Measurements from ENCODE around the gene NTM.

The NTM gene

DNA sequence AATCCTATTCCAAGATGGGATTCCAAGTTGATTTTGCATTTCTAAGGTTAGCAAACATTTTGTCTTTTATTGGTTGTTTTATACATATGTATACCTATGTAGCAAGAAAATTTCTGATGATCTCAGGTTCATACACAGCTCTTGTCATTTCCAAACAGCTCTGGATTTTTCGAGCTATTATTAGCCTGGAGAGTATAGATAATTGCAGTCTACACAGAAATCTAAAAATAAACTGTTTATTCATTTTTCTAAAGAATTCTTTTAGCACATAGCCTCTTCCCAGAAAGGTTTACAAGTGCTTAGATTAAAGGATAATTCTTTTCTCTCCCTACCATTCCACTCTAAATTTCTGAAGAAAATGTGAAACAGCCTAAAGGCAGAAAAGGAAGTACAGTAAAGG, 705.0 kb downstream of the NTM start:
- DNase-seq (ENCODE audit: low spot score): no peak

DNA sequence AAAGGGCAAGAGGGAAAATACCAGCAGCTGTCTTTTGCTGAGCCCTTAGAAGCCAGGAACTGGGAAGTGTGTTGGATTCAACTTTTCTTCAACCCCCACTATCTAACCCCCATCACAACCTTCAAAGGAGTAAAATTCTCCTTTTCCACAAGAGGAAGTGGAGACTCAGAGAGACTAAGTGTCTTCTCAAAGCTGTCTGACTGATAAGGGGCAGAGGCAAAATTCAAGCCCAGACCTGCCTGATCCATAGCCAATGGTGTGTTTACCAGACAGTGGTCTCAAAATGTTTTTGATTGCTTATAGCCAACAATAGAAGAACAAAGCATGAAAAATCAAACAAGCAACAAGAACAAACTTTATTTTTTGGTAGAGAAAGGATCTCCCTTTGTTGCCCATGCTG, 707.0 kb downstream of the NTM start:
- DNase-seq (ENCODE audit: low spot score): no peak

DNA sequence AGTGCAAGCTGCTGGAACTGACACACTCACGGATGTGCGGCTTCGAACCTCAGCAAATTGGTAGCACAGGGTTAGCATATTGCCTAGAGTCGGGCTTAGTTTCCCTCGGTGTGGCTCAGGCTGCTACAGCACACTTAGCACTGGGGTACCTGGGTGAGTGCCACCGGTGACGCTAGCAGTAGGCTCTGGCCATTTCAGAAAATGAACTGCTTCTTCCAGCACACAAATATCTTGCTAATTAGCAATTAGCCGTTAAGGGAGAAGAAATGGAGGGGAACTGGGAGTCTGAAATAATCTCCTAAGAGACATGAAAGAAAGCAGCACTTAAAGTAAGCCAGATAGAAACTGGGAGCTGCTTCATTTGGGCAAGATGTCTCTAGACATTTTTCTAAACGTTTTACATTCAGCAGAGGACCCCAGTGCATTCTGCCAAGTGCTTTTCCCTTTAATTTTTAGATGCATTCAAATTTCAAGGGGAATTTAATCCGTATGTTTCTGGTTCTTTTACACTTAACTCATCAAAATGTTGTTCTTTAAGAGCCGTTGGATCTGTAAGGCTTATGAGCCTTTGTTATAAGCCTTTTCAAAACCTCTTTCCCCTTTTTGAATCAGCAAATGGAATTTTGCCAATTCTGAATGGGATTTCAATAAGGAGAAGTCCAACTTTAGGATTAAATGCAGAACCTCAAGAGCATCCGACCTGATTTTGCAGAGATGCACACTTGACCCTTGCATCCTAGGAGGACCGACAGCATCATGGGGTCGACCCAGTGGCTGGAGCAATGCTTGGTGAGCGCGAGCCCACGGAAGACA, 708.1 kb downstream of the NTM start:
- DNase-seq (ENCODE audit: low spot score): no peak

DNA sequence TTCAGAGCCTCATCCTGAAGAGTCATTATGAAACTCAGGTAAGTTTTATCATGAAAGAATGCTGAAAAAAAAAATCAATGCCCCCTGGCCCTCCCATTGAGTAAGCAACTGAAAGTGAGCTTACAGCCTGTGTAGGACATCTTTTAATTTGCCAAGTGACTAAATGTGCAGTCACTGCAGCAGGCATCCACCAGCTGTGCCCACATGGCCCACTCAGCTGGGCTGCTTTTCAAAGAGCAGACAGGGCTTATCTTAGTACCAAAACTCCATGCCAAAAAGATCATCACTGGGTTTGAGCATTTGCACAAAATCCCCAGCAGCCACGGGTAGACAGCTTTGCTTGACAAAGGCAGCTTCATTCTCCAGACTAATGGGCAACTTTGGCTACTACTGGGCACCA, 709.7 kb downstream of the NTM start:
- no peak for DNase-seq (ENCODE audit: low spot score)

DNA sequence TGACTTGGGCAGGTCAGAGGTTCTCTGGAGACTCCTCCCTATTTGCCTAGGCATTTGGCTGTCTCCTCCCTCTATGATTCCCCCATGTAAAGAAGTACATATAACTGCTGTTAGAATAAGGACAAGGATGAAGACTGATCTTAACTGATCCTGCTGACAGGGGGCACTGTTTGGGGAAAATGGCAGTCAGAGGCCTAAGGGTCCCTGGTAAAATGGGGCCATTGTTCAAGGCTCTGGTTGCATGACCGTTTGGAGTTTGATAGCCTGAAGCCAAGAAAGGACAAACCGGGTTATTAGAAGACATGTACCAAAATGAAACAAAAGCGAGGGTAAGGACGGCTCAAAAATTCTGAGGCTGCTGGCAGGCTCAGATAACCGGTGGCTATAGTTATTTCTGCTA, 712.2 kb downstream of the NTM start:
- DNase-seq (ENCODE audit: low spot score): no peak

DNA sequence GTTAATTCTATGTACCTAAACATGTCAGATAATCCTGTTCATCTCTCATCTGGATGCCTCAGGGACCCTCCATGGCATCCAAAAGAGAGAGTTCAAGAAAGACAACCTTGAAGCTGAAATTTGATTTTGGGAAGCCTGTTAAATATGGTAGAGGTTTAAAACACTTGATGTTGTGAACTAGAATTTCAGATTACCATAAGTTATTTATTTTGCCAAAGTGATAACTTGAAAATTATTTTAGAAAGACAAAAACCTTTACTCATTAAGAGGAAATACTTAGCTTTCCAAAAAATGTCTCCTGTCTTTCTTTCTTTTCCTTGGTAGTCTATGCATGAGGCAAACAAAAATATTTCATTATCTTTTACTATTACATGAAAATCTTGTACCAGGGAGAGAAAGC, 714.0 kb downstream of the NTM start:
- no peak for DNase-seq (ENCODE audit: low spot score)

DNA sequence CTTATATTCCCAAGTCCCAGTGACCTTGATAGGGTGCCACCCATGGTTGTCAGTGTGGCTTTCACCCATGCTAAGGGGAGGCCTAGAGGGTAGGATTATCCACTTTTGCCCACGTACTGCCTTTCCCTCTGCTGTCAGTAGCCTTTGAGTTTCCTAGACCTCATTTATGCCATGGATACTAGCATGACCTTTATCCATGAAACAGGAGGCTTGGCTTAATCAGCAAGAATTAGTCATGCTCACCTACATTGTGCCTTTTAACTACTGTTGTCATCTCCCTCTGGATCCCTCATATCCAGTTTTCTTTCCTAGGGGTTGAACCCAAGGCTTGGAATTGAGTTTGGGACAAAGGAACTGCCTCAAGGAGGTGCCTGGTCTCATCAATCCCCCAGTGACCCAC, 716.7 kb downstream of the NTM start:
- no peak for DNase-seq (ENCODE audit: low spot score)

DNA sequence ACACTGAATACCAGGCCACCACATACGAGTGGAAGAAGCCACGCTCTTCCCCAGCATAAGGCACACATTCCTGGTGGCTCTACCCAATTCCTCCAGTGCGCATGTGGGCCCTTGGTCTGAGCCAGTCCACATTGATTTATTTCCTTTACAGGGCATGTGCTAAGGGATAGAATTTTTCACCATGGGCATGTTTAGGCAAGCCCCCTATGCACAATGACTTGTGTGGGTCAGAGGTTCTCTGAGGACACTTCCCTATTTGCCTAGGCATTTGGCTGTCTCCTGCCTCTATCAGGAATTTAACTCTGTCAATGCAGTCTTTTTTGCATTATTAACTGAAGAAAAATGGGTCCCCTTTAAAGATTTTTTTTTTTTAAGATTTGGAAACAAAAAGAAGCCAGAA, 718.1 kb downstream of the NTM start:
- DNase-seq (ENCODE audit: low spot score): no peak

DNA sequence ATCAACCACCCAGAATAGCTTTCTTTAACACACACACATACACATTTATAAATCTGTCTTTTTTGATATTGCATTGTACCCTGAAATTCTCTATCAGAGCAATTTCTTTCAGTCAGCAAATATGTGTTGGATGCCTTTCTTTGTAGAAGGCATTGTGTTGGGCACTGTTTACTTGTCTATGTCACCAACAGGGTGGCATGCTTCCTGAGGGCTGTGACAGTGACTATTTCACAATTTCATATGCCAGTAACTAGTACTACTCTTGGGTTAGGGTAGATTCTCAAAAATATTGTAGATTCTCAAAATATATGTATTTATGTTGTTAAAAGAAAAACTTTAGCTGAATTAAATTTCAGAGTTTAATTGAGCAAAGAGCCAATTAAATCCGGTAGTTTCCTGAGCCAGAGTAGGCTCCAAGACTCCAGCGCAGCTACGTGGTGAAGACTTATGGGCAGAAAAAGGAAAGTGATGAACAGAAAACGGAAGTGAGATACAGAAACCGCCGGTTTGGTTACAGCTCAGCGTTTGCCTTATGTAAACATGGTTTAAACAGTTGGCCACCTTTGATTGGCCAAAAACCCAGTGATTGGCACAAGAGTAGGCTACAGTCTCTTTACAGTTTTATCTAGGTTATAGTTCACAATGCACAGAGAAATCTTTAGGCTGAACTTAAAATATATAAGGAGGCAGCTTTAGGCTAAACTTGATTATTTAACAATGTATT, 723.3 kb downstream of the NTM start:
- DNase-seq (ENCODE audit: low spot score): no peak

DNA sequence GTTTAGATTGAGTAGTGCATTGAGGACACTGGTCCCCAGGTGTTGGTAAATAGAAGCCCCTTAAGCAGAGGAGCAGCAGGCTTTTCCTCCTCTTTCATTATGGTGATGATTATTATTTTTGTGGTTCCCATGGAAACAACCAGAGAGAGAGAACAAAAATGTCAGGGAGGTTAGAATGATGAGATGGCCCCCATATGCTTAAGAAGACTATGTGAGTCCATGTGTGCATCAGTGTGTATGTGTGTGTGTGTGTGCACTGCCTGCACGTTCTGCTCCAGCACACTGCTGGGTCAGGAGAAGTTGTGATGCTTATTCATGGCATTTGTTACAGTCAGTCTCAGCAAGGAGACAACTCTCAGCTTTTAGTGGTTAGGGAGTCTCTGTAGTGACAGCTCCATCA, 724.2 kb downstream of the NTM start:
- DNase-seq (ENCODE audit: low spot score): no peak

- no peak for DNase-seq (ENCODE audit: low spot score)
These were observed 725.1 kb downstream of the NTM start for GRCh38 chr11:132095230-132096131.

DNA sequence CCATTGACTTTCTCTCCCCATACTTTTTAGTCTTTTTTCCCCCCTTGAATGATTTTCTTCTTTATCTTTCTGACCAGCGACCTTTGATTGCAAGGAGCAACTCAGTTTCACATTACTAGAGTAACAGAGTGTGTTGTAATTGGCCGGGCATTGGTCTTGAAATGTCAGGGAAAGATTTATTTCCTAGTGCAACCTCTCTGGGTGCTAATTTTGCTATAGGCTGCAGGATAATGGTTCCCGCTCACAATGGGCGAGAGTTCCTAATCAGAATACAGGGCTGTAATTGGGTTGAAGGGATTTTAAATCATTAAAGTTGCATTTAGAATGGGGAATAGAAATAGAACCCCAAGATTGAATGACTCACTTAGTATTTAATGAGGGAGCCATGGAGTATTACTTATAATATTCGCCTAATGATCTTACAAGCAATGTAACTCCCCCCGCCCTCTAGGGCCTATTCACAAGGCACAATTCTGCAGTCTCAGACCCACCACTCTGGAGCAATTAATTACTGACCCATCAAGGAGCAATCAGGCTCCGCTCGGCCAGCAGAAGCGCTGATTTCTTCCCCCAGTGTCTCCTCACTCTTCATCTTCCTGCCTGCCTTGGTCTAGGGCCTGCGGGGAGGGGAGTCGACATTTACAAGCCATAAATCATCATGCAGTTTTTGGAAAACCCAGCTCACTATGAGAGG, 725.9 kb downstream of the NTM start:
- DNase-seq (ENCODE audit: low spot score): no peak

DNA sequence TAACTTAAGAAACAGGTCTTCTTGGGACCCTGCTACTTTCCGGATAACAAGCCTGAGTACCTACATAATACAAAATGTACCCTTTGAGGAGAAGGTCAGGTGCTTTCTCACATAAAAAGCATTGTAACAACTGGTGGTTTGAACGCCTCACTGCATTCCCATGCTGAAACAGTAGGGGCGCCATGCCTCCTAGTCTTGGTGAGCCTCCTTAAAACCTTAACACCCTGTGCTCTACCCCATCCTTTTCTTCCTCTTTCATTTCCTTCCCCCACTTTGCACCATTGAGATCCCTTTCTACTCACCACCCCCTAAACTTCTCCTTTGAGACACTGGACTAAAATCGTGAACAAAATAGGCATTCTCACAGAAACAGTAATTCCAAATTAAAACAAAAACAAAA, 729.3 kb downstream of the NTM start:
- DNase-seq (ENCODE audit: low spot score): peak; percentile 9

- no peak for DNase-seq (ENCODE audit: low spot score)
These were observed 730.2 kb downstream of the NTM start for GRCh38 chr11:132100583-132100982.

GRCh38 chr11:132101881-132102280, 731.5 kb downstream of the NTM start:
- no peak for DNase-seq (ENCODE audit: low spot score)

GRCh38 chr11:132103021-132103420, 732.6 kb downstream of the NTM start:
- DNase-seq (ENCODE audit: low spot score): no peak

- no peak for DNase-seq (ENCODE audit: low spot score)
These were observed 735.9 kb downstream of the NTM start for GRCh38 chr11:132106096-132106982.

- DNase-seq (ENCODE audit: low spot score): no peak
These were observed 740.9 kb downstream of the NTM start for GRCh38 chr11:132111316-132111715.

DNA sequence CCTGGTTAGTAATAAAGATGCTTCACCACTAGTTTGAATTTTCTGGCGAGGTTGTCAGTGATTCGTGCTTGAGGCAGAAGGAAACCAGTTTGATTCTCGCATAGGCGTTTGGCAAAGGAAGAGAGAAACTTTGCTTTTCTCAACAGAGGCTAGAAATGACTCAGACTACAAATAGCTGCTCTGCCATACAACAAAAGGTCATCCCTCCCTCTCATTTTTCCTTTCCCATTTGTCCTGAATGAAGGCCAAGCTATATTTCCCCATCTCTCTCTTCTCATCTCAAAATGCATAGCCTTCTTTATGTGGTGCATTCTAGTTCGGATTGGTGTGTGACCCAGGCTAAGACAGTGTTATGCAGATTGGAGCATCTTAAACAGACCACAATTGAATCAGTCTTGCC, 741.4 kb downstream of the NTM start:
- no peak for DNase-seq (ENCODE audit: low spot score)

- no peak for DNase-seq (ENCODE audit: low spot score)
These were observed 742.4 kb downstream of the NTM start for GRCh38 chr11:132112846-132113245.

GRCh38 chr11:132114185-132114584, 743.8 kb downstream of the NTM start:
- peak; percentile 37 for DNase-seq (ENCODE audit: low spot score)
